SIG-M5 (cell line): ENCODE measurements around the gene SREBF1.

Experiments
- DNase-seq: peaks from one replicate; lab custom pipeline; 2025; lab: John Stamatoyannopoulos, UW

Gene SREBF1

DNA sequence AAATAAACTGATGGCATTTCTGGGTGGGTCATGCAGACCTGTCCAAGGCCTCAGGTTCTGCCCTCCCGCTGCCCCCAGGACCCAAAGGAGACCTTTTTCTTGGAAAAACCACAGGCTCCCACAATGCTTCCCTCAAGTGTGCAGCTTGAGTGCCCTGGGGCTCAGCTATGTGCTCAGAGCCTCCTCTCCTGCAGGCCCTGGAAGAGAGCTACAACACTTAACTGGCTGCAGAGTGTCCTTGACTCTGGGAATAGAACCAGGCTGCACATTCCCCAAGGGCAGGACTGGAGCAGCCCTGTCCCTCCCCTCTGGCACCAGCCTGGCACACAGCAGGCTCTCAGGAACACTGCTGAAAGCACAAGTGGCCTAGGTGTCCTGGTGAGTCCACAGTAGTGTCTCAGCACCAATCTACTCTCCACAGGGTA, 4.8 kb upstream of the SREBF1 start:
- no peak for DNase-seq

DNA sequence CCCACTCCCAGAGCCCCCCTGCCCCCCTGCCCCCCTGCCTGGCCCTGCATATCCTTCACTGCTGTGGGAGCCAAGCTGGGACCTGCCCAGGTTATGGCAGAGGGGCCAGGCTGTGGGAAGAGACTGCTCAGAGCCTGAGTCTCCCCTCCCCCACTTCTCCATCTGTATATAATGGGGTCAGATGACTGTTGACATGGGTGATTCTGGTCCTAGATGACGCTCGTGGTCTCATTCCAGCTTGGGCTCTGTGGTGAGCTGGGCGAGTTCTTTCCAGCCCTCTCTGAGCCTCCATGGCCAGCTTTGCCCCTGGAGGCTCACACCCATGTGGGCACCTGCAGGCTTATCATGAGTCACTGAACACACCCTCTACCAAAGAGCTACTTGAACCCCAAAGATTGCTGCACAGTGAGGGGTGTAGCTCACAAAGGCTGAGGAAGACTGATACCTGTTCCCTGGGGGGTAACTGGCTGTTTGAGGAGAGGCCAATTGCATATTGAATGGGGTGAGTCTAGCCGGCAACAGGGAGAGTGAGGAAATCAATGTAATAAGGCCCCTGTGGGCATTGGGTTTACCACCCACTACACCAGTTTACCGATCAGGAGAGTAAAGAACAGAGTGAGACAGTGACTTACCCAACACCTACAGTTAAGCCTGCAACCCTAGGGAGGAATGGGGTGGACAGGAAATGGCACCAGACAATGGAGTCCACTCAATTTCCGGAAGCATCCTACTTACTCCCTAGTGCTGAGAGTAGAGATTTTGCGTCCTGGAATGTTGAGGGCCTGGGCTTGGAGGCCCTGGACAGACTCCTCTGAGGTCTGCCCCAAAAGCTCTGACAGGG, 4.2 kb upstream of the SREBF1 start:
- DNase-seq: no peak

- DNase-seq: no peak
These were observed 3.3 kb upstream of the SREBF1 start for GRCh38 chr17:17839791-17840707.

DNA sequence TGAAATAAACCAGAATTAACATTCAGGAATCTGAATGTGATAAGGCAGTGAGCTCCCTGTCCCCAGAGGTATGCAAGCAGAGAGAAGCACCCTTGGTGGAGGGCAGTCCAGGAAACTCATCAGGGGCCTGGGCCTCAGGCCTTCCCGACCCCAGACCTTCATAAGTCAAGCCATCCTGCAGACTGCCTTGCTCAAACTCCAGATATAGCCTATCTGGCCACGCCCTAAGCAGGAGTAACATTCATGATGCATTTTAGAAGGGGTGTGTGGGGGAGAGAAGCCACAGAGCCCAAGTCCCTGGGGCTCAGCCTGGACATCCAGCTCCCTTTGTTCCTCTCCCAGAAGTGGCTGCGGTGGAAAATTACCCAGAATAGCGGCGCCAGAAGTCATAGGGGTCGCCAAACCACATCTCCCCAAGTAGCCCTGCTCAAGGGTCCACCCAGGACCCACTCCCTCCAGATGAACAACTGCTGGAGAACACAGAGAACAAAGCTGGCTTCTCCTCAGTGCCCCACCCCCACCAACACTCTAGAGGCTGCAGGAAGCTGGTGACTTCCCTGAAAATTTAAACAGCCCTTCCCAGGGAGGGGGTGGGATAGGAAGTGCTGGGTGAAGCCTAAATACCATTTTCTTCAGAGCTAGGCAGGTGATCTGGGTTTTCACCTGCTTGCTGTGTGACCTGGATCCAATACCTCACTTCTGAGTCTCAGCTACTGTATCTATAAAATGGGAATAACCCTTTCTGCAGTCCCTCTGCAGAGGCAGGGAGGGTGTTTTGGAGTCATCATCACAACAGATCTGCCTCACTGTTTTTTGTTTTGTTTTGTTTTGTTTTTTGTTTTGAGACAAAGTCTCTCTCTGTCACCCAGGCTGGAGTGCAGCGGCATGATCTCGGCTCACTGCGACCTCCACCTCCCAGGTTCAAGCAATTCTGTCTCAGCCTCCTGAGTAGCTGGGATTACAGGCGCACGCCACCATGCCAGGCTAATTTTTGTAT, 1.5 kb upstream of the SREBF1 start:
- no peak for DNase-seq

DNA sequence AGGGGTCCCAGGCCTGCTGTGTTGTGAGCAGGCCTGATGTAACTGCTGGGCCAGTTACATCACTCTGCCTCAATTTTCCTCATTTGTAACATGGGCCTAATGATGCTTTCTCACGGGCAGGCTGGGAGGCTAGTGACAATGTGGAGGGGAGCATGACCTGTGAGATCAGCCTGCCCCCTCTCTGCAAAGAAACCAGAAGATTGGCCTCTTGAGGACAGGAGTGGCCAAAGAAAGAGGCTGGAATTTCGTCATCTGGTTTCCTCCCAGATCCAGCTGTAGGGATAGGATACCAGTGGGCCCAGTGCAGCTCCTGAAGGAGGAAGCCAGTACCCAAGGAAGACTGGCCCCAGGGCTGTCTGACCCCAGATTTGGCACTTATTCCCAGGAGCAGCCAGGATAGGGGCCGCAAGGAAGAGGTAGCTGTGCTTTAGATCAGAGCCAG, 615 bp upstream of the SREBF1 start:
- DNase-seq: no peak

GRCh38 chr17:17836250-17836817, 452 bp downstream of the SREBF1 start:
- no peak for DNase-seq

- DNase-seq: no peak
These were observed 1.2 kb downstream of the SREBF1 start for GRCh38 chr17:17835415-17836249.

- DNase-seq: no peak
These were observed 1.8 kb downstream of the SREBF1 start for GRCh38 chr17:17834974-17835373.

- no peak for DNase-seq
These were observed 3.0 kb downstream of the SREBF1 start for GRCh38 chr17:17833658-17834357.

DNA sequence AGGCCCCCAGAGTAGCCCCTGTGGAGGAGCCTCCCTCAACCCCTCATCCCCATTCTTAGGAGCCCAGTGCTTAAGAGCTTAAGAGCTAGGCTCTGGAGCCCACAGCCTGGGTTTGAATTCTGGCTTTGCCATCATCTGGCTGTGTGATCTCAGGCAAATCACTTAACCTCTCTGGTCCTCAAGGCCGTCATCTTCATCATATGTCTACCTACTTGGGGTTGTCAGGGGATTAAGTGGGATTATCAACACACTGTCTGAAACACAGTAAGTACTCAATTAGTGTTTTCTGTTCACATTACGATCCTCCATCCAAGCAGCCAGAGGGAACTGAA, 4.8 kb downstream of the SREBF1 start:
- no peak for DNase-seq

DNA sequence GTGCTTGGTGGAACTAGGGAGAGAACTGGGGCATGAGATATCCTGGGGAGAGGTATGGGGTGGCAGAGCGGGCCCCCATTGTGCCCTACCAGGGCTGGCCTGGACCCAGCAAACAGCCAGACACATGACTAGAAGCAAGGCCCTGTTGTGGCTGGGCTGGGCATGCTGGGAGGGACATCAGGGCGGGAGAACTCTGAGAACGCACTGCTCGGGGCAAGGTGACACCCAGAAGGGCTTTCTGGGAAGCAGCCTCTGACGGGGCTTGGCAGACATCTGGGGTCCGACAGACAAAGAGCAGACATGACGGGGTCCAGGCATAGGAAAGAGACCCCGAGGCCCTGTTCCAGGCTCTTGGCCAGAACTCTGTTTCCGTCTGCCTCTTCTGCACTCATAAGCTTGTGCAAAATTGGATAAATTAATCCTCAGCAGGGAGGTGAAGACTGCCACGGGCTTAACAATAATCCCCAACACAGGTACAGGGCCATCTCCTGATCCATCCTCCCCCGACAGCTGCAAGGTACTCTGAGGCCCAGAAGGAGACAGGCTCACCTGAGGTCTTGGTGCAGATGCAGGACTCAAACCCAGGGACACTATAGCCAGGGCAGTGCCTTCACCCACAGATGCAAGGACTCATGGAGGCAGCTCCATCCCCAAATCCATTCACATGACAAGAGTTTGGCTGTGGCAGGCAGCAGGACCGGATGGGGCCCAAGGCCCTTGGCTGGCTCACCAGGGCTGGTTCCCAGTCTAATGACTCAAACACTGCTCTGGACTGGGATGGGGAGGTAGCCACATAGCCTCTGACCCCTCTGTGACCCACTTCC, 5.4 kb downstream of the SREBF1 start:
- DNase-seq: no peak

GRCh38 chr17:17830740-17831207, 6.0 kb downstream of the SREBF1 start:
- DNase-seq: no peak

GRCh38 chr17:17830269-17830567, 6.6 kb downstream of the SREBF1 start:
- no peak for DNase-seq

DNA sequence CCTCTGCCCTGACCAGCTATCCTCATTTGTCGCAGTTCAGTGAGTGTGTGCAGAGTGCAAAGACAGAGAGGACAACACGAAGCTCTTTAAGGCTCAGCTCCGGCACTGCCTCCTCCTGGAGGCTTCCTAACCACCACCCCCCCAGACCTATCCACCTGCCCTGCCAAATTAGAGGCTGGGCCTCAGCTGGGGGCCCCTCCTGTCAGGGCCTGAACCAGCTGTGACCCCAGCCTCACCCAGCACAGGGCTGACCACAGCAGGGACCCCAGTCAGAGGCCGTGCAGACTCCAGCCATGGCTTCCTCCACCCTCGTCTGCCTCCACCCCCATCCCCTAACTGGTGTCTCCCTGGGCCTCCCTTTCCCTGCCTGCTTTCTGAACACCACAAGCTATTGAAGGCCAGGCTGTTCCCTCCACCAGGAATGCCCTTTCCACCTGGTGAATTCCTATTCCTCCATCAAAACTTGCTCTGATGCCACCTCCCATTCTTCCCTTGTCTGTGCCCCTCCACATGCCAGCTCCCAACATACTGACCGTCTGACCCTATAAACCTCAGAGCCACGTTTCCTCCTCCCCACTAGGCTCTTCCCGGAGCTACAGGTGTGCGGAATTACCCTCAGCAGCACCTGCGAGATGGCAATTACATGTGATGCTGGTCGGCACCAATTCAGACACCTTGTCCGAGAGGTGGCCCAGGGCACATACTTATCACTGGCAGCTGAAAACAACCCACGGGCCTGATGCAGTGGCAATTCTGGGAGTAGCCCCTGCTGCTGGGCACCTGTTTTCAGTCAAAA, 8.8 kb downstream of the SREBF1 start:
- DNase-seq: no peak

DNA sequence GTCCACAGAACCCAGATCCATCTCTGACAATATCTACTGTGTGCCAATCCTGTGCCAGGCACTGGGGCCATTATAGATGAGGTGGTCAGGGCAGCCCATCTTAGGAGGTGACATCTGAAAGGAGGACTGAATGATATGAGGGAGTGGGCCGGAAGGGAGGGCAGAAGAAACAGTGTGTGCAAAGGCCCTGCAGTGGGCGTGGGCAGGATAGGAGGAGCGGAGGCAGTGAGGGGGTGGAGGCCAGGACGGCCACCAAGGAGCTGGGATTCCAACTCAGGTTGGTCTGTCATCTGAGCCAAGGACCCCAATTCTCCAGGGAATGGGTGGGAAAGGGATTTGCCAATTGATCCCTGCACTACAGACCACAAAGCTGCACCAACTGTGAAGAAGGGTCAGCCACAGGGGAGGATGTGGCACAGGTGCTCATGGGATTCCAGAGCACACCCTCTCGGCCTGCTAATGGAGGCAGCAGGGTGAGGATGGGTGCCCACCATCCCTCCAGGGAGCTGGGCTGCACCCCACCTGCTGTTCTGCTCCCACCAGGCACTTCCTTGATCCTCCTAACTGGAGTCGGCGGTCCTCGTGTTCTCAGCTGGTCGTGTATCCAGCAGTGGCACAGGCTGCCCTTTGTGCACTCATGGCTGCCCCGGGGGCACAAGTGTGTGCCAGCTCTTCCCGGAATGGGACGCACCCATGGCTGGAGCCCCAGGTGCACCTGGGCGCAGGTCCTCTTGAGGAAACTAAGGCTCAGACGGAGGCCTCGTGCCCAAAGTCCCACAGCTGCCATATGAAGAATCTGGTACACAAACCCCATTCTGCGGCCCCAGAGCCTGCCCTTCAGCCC, 9.6 kb downstream of the SREBF1 start:
- DNase-seq: no peak

- no peak for DNase-seq
These were observed 10.5 kb downstream of the SREBF1 start for GRCh38 chr17:17826342-17826713.
